ENCODE data around the gene TSPAN9. TPM values are rescaled to one million over a fixed set of nuclear protein-coding genes. Genes with fewer than 3 reads are reported as not detected.

Gene TSPAN9
- total RNA-seq, 1 donor from 2014 or later = 49.4 TPM

- H3K4me1 Mint-ChIP-seq = peaks cover 75% of the 10 kb centered on the region
- H3K4me3 Mint-ChIP-seq = no peak overlapping the region
- H3K27me3 Mint-ChIP-seq (ENCODE audit: low read depth) = no peaks in the 10 kb centered on the region
- H3K9me3 Mint-ChIP-seq = no peaks in the 10 kb centered on the region
- no peak for DNase-seq (ENCODE audit: low spot score in 2 of 2, unreplicated experiment in 2 of 2)
- TF ChIP-seq, protein P1, sequence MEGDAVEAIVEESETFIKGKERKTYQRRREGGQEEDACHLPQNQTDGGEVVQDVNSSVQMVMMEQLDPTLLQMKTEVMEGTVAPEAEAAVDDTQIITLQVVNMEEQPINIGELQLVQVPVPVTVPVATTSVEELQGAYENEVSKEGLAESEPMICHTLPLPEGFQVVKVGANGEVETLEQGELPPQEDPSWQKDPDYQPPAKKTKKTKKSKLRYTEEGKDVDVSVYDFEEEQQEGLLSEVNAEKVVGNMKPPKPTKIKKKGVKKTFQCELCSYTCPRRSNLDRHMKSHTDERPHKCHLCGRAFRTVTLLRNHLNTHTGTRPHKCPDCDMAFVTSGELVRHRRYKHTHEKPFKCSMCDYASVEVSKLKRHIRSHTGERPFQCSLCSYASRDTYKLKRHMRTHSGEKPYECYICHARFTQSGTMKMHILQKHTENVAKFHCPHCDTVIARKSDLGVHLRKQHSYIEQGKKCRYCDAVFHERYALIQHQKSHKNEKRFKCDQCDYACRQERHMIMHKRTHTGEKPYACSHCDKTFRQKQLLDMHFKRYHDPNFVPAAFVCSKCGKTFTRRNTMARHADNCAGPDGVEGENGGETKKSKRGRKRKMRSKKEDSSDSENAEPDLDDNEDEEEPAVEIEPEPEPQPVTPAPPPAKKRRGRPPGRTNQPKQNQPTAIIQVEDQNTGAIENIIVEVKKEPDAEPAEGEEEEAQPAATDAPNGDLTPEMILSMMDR (IDR thresholded peaks at IDR 0.05; ENCODE audit: unreplicated experiment) = no peak
- peak overlapping the region; percentile 62 for H3K27ac Mint-ChIP-seq
- H3K36me3 Mint-ChIP-seq = no peaks in the 10 kb centered on the region
Observed at GRCh38 chr12:3154006-3154405, 76.8 kb downstream of the TSPAN9 start.

- peaks cover 62% of the 10 kb centered on the region for H3K4me1 Mint-ChIP-seq
- peak overlapping the region; percentile 28 for H3K4me3 Mint-ChIP-seq
- no peaks in the 10 kb centered on the region for H3K36me3 Mint-ChIP-seq
- no peaks in the 10 kb centered on the region for H3K27me3 Mint-ChIP-seq (ENCODE audit: low read depth)
- H3K27ac Mint-ChIP-seq = peak overlapping the region; percentile 92
- TF ChIP-seq, protein P1 (IDR thresholded peaks at IDR 0.05; ENCODE audit: unreplicated experiment) = no peak
- peaks cover 4% of the 10 kb centered on the region for H3K9me3 Mint-ChIP-seq
- DNase-seq (ENCODE audit: low spot score in 2 of 2, unreplicated experiment in 2 of 2) = no peak
Observed at GRCh38 chr12:3155702-3156370, 78.7 kb downstream of the TSPAN9 start.

GRCh38 chr12:3157581-3158323 lies 80.6 kb downstream of the TSPAN9 start:
- Mint-ChIP-seq H3K27me3 (ENCODE audit: low read depth) (no peaks in the 10 kb centered on the region), H3K4me1 (peaks cover 43% of the 10 kb centered on the region), H3K4me3 (no peak overlapping the region), H3K27ac (peak overlapping the region; percentile 64), H3K36me3 (peaks cover 5% of the 10 kb centered on the region), H3K9me3 (peaks cover 11% of the 10 kb centered on the region)
- TF ChIP-seq, protein P1 (IDR thresholded peaks at IDR 0.05; ENCODE audit: unreplicated experiment) = no peak
- no peak for DNase-seq (ENCODE audit: low spot score in 2 of 2, unreplicated experiment in 2 of 2)

DNA sequence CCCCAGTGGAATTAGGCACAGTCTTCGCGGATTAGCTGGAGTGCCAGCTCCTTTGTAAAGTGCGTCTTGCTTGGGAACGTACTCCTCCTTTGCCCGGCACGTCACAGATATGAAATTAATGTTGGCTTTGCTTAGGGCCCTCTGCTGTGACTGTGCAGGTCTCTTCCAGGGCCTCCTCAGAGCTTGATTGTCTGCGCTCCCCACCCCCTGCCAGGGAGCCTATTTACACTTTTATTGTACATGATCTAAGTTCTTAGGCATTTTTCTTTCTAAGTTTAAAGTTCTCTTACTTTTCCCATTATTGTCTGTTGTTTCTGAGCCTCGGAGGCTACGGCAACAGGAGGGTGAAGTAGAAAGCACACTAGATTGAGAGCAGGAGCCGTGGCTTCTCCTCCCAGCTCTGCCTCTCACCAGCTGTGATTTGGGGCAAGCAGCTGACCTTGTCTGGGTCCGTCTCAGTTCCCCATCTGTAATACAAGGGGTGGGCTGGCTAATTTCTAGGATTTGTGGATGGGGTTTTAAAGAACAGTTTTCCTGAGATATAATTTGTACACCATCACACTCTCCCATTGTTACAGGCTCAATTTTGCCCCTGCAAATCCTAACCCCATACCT lies 81.8 kb downstream of the TSPAN9 start:
- H3K27ac Mint-ChIP-seq = peak overlapping the region; percentile 91
- peaks cover 40% of the 10 kb centered on the region for H3K4me1 Mint-ChIP-seq
- H3K9me3 Mint-ChIP-seq = peaks cover 11% of the 10 kb centered on the region
- TF ChIP-seq, protein P1 (IDR thresholded peaks at IDR 0.05; ENCODE audit: unreplicated experiment) = no peak
- DNase-seq (ENCODE audit: low spot score in 2 of 2, unreplicated experiment in 2 of 2) = no peak
- no peaks in the 10 kb centered on the region for H3K27me3 Mint-ChIP-seq (ENCODE audit: low read depth)
- no peak overlapping the region for H3K4me3 Mint-ChIP-seq
- peaks cover 5% of the 10 kb centered on the region for H3K36me3 Mint-ChIP-seq

GRCh38 chr12:3160081-3160480 lies 82.9 kb downstream of the TSPAN9 start:
- H3K4me3 Mint-ChIP-seq = no peak overlapping the region
- peaks cover 5% of the 10 kb centered on the region for H3K36me3 Mint-ChIP-seq
- no peak overlapping the region for H3K27ac Mint-ChIP-seq
- peaks cover 33% of the 10 kb centered on the region for H3K4me1 Mint-ChIP-seq
- H3K9me3 Mint-ChIP-seq = peaks cover 11% of the 10 kb centered on the region
- TF ChIP-seq, protein P1 (IDR thresholded peaks at IDR 0.05; ENCODE audit: unreplicated experiment) = no peak
- no peaks in the 10 kb centered on the region for H3K27me3 Mint-ChIP-seq (ENCODE audit: low read depth)
- no peak for DNase-seq (ENCODE audit: low spot score in 2 of 2, unreplicated experiment in 2 of 2)

Measured in mesothelial cell of epicardium (in vitro differentiated cells).